MG63 (cell line): ENCODE results near the gene CTSC. TPM values are rescaled to one million over a fixed set of nuclear protein-coding genes. Genes with fewer than 3 reads are reported as not detected.
A peak's percentile ranks its signal among the peaks of the same experiment; 100 is the strongest.

Experiments
- DNase-seq: peaks from one replicate; pipeline ENCODE4 v3.0.0-alpha.2; 2020
- H3K27me3 ChIP-seq: fragments of 250-450 bp; sonication (Bioruptor Pico); 2 replicates; pipeline ENCODE4 v1.5.1; 2020; ENCODE audit warnings: mild to moderate bottlenecking, moderate library complexity
- H3K36me3 ChIP-seq: fragments of 250-450 bp; sonication (Bioruptor Pico); 2 replicates; pipeline ENCODE4 v1.5.1; 2020; ENCODE audit warnings: mild to moderate bottlenecking, moderate library complexity
- H3K4me3 ChIP-seq: fragments of 250-450 bp; sonication (Bioruptor Pico); 2 replicates; pipeline ENCODE4 v1.5.1; 2020; ENCODE audit warnings: mild to moderate bottlenecking, moderate library complexity
- H3K9me3 ChIP-seq: fragments of 250-450 bp; sonication (Bioruptor Pico); 2 replicates; pipeline ENCODE4 v1.5.1; 2020; ENCODE audit warnings: mild to moderate bottlenecking, moderate library complexity
- total RNA-seq: library from RNA; depleted of rRNA; stranded (reverse); fragments of >200 nt; shearing (Covaris generic); gene quantifications from 2 replicates; pipeline ENCODE4 v1.2.3, GENCODE V29; 2014; ENCODE audit warnings: low replicate concordance

The CTSC gene
- total RNA-seq, 1 experiment from 2014 or later, result 62.9 TPM

- H3K36me3 ChIP-seq, result no peaks in the 10 kb centered on the region
- H3K4me3 ChIP-seq, result no peak overlapping the region
- H3K27me3 ChIP-seq, result no peaks in the 10 kb centered on the region
- no peaks in the 10 kb centered on the region for H3K9me3 ChIP-seq
- DNase-seq, result no peak
These were observed 19.9 kb upstream of the CTSC start for GRCh38 chr11:88357323-88358039.

- H3K9me3 ChIP-seq, result no peaks in the 10 kb centered on the region
- no peaks in the 10 kb centered on the region for H3K36me3 ChIP-seq
- DNase-seq, result no peak
- no peaks in the 10 kb centered on the region for H3K27me3 ChIP-seq
- H3K4me3 ChIP-seq, result no peak overlapping the region
These were observed 18.4 kb upstream of the CTSC start for GRCh38 chr11:88355887-88356286.

GRCh38 chr11:88354912-88355311, 17.4 kb upstream of the CTSC start:
- H3K27me3 ChIP-seq, result no peaks in the 10 kb centered on the region
- no peaks in the 10 kb centered on the region for H3K36me3 ChIP-seq
- no peaks in the 10 kb centered on the region for H3K9me3 ChIP-seq
- no peak overlapping the region for H3K4me3 ChIP-seq
- DNase-seq, result no peak

- no peak overlapping the region for H3K4me3 ChIP-seq
- no peak for DNase-seq
- no peaks in the 10 kb centered on the region for H3K36me3 ChIP-seq
- no peaks in the 10 kb centered on the region for H3K27me3 ChIP-seq
- no peaks in the 10 kb centered on the region for H3K9me3 ChIP-seq
These were observed 16.4 kb upstream of the CTSC start for GRCh38 chr11:88353835-88354496.

GRCh38 chr11:88353386-88353785, 15.8 kb upstream of the CTSC start:
- DNase-seq, result no peak
- Histone ChIP-seq H3K9me3 (no peaks in the 10 kb centered on the region), H3K36me3 (no peaks in the 10 kb centered on the region), H3K4me3 (no peak overlapping the region), H3K27me3 (no peaks in the 10 kb centered on the region)

GRCh38 chr11:88352139-88352538, 14.6 kb upstream of the CTSC start:
- Histone ChIP-seq H3K27me3 (no peaks in the 10 kb centered on the region), H3K36me3 (no peaks in the 10 kb centered on the region), H3K4me3 (no peak overlapping the region), H3K9me3 (no peaks in the 10 kb centered on the region)
- DNase-seq, result no peak

- Histone ChIP-seq H3K4me3 (no peak overlapping the region), H3K27me3 (no peaks in the 10 kb centered on the region), H3K36me3 (no peaks in the 10 kb centered on the region), H3K9me3 (no peaks in the 10 kb centered on the region)
- DNase-seq, result no peak
These were observed 11.3 kb upstream of the CTSC start for GRCh38 chr11:88348870-88349269.

- no peaks in the 10 kb centered on the region for H3K9me3 ChIP-seq
- no peaks in the 10 kb centered on the region for H3K27me3 ChIP-seq
- DNase-seq, result no peak
- no peak overlapping the region for H3K4me3 ChIP-seq
- H3K36me3 ChIP-seq, result no peaks in the 10 kb centered on the region
These were observed 8.4 kb upstream of the CTSC start for GRCh38 chr11:88345949-88346348.

- no peaks in the 10 kb centered on the region for H3K27me3 ChIP-seq
- H3K9me3 ChIP-seq, result no peaks in the 10 kb centered on the region
- DNase-seq, result no peak
- no peak overlapping the region for H3K4me3 ChIP-seq
- no peaks in the 10 kb centered on the region for H3K36me3 ChIP-seq
These were observed 7.9 kb upstream of the CTSC start for GRCh38 chr11:88345408-88345807.

- H3K27me3 ChIP-seq, result no peaks in the 10 kb centered on the region
- H3K4me3 ChIP-seq, result no peak overlapping the region
- H3K36me3 ChIP-seq, result no peaks in the 10 kb centered on the region
- DNase-seq, result no peak
- H3K9me3 ChIP-seq, result no peaks in the 10 kb centered on the region
These were observed 7.3 kb upstream of the CTSC start for GRCh38 chr11:88344869-88345268.

- H3K27me3 ChIP-seq, result no peaks in the 10 kb centered on the region
- H3K4me3 ChIP-seq, result no peak overlapping the region
- DNase-seq, result no peak
- no peaks in the 10 kb centered on the region for H3K36me3 ChIP-seq
- H3K9me3 ChIP-seq, result no peaks in the 10 kb centered on the region
These were observed 4.2 kb upstream of the CTSC start for GRCh38 chr11:88341522-88342251.

- H3K9me3 ChIP-seq, result no peaks in the 10 kb centered on the region
- no peaks in the 10 kb centered on the region for H3K27me3 ChIP-seq
- DNase-seq, result no peak
- no peaks in the 10 kb centered on the region for H3K36me3 ChIP-seq
- no peak overlapping the region for H3K4me3 ChIP-seq
These were observed 2.9 kb upstream of the CTSC start for GRCh38 chr11:88340366-88340935.

GRCh38 chr11:88337987-88338668, 592 bp upstream of the CTSC start:
- Histone ChIP-seq H3K9me3 (no peaks in the 10 kb centered on the region), H3K36me3 (peaks cover 8% of the 10 kb centered on the region; the same call in 1 of the 2 replicates), H3K27me3 (no peaks in the 10 kb centered on the region), H3K4me3 (peak overlapping the region; percentile 83)
- peak; percentile 25 for DNase-seq

GRCh38 chr11:88335284-88335683, 2.3 kb downstream of the CTSC start:
- H3K9me3 ChIP-seq, result no peaks in the 10 kb centered on the region
- DNase-seq, result no peak
- H3K4me3 ChIP-seq, result no peak overlapping the region

GRCh38 chr11:88333862-88334261, 3.7 kb downstream of the CTSC start:
- Histone ChIP-seq H3K27me3 (no peaks in the 10 kb centered on the region), H3K9me3 (no peaks in the 10 kb centered on the region), H3K4me3 (no peak overlapping the region), H3K36me3 (peaks cover 8% of the 10 kb centered on the region; the same call in 1 of the 2 replicates)
- DNase-seq, result no peak

More at GRCh38 chr11:88335284-88335683, 2.3 kb downstream of the CTSC start:
- Histone ChIP-seq H3K36me3 (peaks cover 8% of the 10 kb centered on the region; the same call in 1 of the 2 replicates), H3K27me3 (no peaks in the 10 kb centered on the region)

GRCh38 chr11:88332851-88333250, 4.7 kb downstream of the CTSC start:
- Histone ChIP-seq H3K27me3 (no peaks in the 10 kb centered on the region), H3K4me3 (no peak overlapping the region), H3K36me3 (peaks cover 8% of the 10 kb centered on the region; the same call in 1 of the 2 replicates), H3K9me3 (no peaks in the 10 kb centered on the region)
- no peak for DNase-seq
